Measurements from ENCODE around the gene UCKL1.

UCKL1 gene

DNA sequence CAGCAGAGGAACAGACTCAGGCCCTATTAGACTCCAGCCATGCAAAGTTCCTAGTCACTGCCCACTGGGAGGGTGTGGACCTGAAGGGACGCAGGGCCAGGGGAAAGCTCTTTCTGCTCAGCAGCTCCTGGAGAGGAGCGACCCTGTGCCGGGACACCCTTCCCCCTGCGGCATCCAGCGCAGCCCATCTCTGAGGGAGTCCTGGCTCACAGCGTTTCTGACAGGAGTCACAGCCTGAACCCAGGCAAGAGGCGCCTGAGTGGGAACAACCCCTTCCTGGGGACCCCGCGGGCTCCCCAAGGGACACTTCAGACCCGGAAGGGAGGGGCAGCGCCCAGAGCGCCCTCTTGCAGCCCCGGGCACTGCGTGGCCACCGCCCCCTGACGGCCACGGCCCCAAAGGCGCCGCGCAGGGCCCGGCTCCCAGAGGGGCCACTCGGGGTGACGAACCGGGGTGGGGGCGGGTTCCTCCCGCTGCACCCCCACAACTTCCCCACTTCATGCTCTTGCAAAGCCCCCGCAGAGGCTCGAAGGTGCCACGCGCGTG is 862 bp downstream of the UCKL1 start:
- peak; percentile 41 to 53 for DNase-seq (ENCODE audit: low read depth in 1 of 2, low spot score in 1 of 2)
- no peaks in the 10 kb centered on the region for H3K27me3 ChIP-seq (ENCODE audit: insufficient read depth, poor library complexity, severe bottlenecking)
- TF ChIP-seq GABPA (IDR thresholded peaks at IDR 0.05; ENCODE audit: low read depth) (no peak), SPI1 (IDR thresholded peaks at IDR 0.05; ENCODE audit: borderline replicate concordance, low read depth) (no peak), POLR2AphosphoS5 (IDR thresholded peaks at IDR 0.05; ENCODE audit: low read depth) (no peak)
- TF ChIP-seq, protein P1, sequence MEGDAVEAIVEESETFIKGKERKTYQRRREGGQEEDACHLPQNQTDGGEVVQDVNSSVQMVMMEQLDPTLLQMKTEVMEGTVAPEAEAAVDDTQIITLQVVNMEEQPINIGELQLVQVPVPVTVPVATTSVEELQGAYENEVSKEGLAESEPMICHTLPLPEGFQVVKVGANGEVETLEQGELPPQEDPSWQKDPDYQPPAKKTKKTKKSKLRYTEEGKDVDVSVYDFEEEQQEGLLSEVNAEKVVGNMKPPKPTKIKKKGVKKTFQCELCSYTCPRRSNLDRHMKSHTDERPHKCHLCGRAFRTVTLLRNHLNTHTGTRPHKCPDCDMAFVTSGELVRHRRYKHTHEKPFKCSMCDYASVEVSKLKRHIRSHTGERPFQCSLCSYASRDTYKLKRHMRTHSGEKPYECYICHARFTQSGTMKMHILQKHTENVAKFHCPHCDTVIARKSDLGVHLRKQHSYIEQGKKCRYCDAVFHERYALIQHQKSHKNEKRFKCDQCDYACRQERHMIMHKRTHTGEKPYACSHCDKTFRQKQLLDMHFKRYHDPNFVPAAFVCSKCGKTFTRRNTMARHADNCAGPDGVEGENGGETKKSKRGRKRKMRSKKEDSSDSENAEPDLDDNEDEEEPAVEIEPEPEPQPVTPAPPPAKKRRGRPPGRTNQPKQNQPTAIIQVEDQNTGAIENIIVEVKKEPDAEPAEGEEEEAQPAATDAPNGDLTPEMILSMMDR (IDR thresholded peaks at IDR 0.05; ENCODE audit: insufficient read depth, low read length): no peak
- TF ChIP-seq, protein P2, sequence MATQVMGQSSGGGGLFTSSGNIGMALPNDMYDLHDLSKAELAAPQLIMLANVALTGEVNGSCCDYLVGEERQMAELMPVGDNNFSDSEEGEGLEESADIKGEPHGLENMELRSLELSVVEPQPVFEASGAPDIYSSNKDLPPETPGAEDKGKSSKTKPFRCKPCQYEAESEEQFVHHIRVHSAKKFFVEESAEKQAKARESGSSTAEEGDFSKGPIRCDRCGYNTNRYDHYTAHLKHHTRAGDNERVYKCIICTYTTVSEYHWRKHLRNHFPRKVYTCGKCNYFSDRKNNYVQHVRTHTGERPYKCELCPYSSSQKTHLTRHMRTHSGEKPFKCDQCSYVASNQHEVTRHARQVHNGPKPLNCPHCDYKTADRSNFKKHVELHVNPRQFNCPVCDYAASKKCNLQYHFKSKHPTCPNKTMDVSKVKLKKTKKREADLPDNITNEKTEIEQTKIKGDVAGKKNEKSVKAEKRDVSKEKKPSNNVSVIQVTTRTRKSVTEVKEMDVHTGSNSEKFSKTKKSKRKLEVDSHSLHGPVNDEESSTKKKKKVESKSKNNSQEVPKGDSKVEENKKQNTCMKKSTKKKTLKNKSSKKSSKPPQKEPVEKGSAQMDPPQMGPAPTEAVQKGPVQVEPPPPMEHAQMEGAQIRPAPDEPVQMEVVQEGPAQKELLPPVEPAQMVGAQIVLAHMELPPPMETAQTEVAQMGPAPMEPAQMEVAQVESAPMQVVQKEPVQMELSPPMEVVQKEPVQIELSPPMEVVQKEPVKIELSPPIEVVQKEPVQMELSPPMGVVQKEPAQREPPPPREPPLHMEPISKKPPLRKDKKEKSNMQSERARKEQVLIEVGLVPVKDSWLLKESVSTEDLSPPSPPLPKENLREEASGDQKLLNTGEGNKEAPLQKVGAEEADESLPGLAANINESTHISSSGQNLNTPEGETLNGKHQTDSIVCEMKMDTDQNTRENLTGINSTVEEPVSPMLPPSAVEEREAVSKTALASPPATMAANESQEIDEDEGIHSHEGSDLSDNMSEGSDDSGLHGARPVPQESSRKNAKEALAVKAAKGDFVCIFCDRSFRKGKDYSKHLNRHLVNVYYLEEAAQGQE (IDR thresholded peaks at IDR 0.05; ENCODE audit: insufficient replicate concordance, low read depth): no peak
- peak overlapping the region; percentile 92 for H3K4me3 ChIP-seq (replicated peaks; ENCODE audit: insufficient read depth, low read length)
- peak overlapping the region; percentile 96 for H3K27ac ChIP-seq (replicated peaks)

DNA sequence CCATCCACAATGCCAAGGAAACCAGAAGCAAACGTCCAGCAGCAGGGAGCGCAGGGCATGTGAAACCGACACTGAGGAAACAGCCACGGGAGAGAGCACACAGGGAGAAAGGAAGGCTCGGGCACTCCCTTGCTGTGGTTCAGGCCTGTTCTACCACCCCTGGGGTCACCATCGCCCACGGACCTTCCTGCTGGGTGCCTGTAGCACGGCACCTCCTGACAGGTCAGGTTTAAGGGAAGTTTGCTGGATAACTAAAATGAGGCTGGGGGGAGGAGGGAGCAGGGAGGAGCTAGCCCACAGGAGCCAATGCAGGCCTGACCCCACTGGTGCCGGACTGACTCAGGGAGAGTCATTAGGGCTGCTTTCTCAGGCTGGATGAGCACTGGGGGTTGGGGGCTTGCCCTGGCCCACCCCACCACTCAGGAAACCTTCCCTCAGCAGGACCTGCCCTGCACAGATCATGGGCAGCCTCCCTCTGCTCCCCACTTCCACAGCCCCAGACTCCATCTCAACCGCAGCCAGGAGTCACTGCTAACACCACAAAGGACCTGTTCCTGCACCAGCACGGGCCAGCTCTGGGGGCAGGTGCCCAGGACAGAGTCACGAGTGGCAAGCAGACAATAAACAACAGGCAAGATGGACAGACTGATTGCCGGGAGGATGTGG is 2.3 kb downstream of the UCKL1 start:
- no peak for DNase-seq (ENCODE audit: low read depth in 1 of 2, low spot score in 1 of 2)
- Histone ChIP-seq H3K27me3 (ENCODE audit: insufficient read depth, poor library complexity, severe bottlenecking) (no peaks in the 10 kb centered on the region), H3K27ac (replicated peaks) (peak overlapping the region; percentile 96), H3K4me3 (replicated peaks; ENCODE audit: insufficient read depth, low read length) (peak overlapping the region; percentile 92)
- TF ChIP-seq POLR2AphosphoS5 (IDR thresholded peaks at IDR 0.05; ENCODE audit: low read depth): no peak
- TF ChIP-seq, protein P1 (IDR thresholded peaks at IDR 0.05; ENCODE audit: insufficient read depth, low read length): no peak
- no peak for TF ChIP-seq GABPA (IDR thresholded peaks at IDR 0.05; ENCODE audit: low read depth)
- TF ChIP-seq, protein P2 (IDR thresholded peaks at IDR 0.05; ENCODE audit: insufficient replicate concordance, low read depth): no peak
- no peak for TF ChIP-seq SPI1 (IDR thresholded peaks at IDR 0.05; ENCODE audit: borderline replicate concordance, low read depth)

DNA sequence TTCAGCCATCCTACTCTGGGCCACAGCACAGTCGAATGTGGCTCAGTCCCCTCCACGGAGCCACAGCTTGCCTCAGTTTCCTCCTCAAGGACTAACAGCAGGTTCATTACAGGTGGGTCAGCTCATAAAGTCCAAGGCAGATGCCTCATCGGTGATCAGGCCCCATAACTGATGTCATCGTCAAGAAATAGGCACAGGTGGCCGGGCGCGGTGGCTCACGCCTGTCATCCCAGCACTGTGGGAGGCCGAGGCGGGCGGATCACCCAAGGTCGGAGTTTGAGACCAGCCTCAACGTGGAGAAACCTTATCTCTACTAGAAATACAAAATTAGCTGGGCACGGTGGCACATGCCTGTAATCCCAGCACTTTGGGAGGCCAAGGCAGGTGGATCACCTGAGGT is 3.4 kb downstream of the UCKL1 start:
- no peak overlapping the region for H3K27ac ChIP-seq (replicated peaks)
- no peak overlapping the region for H3K4me3 ChIP-seq (replicated peaks; ENCODE audit: insufficient read depth, low read length)
- no peak for TF ChIP-seq SPI1 (IDR thresholded peaks at IDR 0.05; ENCODE audit: borderline replicate concordance, low read depth)
- TF ChIP-seq, protein P1 (IDR thresholded peaks at IDR 0.05; ENCODE audit: insufficient read depth, low read length): no peak
- DNase-seq (ENCODE audit: low read depth in 1 of 2, low spot score in 1 of 2): no peak
- H3K27me3 ChIP-seq (ENCODE audit: insufficient read depth, poor library complexity, severe bottlenecking): no peaks in the 10 kb centered on the region

DNA sequence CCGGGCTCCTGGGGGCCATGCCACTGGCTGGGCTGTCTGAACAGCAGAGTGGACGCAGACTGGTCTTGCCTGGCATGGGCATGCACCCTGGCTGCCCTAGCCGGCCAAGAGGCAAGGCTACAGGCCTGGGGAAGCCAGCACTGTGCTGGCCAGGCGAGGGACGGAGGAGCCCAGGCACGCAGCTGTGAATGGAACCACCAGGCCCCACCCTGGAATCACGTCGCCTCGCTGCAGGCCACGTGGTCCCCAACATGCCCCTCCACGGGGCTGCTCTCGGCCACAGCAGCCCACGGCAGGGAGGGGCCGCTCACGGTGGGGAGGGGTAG is 4.0 kb downstream of the UCKL1 start:
- TF ChIP-seq POLR2AphosphoS5 (IDR thresholded peaks at IDR 0.05; ENCODE audit: low read depth): no peak
- TF ChIP-seq, protein P1 (IDR thresholded peaks at IDR 0.05; ENCODE audit: insufficient read depth, low read length): no peak
- TF ChIP-seq GABPA (IDR thresholded peaks at IDR 0.05; ENCODE audit: low read depth): no peak
- no peak for TF ChIP-seq SPI1 (IDR thresholded peaks at IDR 0.05; ENCODE audit: borderline replicate concordance, low read depth)
- TF ChIP-seq, protein P2 (IDR thresholded peaks at IDR 0.05; ENCODE audit: insufficient replicate concordance, low read depth): no peak
- Histone ChIP-seq H3K4me3 (replicated peaks; ENCODE audit: insufficient read depth, low read length) (no peak overlapping the region), H3K27me3 (ENCODE audit: insufficient read depth, poor library complexity, severe bottlenecking) (no peaks in the 10 kb centered on the region), H3K27ac (replicated peaks) (no peak overlapping the region)
- no peak for DNase-seq (ENCODE audit: low read depth in 1 of 2, low spot score in 1 of 2)
